ENCODE results near the gene TBC1D14. TPM values are rescaled to one million over a fixed set of nuclear protein-coding genes. Genes with fewer than 3 reads are reported as not detected.

TBC1D14 gene
- total and polyA plus RNA-seq, 9 of the 15 experiments (the other 6 are each of a cell fraction or from before 2014, with no cell fraction given), result 2.1 to 59.6 (median 44.8) TPM

- TF ChIP-seq, protein P1, sequence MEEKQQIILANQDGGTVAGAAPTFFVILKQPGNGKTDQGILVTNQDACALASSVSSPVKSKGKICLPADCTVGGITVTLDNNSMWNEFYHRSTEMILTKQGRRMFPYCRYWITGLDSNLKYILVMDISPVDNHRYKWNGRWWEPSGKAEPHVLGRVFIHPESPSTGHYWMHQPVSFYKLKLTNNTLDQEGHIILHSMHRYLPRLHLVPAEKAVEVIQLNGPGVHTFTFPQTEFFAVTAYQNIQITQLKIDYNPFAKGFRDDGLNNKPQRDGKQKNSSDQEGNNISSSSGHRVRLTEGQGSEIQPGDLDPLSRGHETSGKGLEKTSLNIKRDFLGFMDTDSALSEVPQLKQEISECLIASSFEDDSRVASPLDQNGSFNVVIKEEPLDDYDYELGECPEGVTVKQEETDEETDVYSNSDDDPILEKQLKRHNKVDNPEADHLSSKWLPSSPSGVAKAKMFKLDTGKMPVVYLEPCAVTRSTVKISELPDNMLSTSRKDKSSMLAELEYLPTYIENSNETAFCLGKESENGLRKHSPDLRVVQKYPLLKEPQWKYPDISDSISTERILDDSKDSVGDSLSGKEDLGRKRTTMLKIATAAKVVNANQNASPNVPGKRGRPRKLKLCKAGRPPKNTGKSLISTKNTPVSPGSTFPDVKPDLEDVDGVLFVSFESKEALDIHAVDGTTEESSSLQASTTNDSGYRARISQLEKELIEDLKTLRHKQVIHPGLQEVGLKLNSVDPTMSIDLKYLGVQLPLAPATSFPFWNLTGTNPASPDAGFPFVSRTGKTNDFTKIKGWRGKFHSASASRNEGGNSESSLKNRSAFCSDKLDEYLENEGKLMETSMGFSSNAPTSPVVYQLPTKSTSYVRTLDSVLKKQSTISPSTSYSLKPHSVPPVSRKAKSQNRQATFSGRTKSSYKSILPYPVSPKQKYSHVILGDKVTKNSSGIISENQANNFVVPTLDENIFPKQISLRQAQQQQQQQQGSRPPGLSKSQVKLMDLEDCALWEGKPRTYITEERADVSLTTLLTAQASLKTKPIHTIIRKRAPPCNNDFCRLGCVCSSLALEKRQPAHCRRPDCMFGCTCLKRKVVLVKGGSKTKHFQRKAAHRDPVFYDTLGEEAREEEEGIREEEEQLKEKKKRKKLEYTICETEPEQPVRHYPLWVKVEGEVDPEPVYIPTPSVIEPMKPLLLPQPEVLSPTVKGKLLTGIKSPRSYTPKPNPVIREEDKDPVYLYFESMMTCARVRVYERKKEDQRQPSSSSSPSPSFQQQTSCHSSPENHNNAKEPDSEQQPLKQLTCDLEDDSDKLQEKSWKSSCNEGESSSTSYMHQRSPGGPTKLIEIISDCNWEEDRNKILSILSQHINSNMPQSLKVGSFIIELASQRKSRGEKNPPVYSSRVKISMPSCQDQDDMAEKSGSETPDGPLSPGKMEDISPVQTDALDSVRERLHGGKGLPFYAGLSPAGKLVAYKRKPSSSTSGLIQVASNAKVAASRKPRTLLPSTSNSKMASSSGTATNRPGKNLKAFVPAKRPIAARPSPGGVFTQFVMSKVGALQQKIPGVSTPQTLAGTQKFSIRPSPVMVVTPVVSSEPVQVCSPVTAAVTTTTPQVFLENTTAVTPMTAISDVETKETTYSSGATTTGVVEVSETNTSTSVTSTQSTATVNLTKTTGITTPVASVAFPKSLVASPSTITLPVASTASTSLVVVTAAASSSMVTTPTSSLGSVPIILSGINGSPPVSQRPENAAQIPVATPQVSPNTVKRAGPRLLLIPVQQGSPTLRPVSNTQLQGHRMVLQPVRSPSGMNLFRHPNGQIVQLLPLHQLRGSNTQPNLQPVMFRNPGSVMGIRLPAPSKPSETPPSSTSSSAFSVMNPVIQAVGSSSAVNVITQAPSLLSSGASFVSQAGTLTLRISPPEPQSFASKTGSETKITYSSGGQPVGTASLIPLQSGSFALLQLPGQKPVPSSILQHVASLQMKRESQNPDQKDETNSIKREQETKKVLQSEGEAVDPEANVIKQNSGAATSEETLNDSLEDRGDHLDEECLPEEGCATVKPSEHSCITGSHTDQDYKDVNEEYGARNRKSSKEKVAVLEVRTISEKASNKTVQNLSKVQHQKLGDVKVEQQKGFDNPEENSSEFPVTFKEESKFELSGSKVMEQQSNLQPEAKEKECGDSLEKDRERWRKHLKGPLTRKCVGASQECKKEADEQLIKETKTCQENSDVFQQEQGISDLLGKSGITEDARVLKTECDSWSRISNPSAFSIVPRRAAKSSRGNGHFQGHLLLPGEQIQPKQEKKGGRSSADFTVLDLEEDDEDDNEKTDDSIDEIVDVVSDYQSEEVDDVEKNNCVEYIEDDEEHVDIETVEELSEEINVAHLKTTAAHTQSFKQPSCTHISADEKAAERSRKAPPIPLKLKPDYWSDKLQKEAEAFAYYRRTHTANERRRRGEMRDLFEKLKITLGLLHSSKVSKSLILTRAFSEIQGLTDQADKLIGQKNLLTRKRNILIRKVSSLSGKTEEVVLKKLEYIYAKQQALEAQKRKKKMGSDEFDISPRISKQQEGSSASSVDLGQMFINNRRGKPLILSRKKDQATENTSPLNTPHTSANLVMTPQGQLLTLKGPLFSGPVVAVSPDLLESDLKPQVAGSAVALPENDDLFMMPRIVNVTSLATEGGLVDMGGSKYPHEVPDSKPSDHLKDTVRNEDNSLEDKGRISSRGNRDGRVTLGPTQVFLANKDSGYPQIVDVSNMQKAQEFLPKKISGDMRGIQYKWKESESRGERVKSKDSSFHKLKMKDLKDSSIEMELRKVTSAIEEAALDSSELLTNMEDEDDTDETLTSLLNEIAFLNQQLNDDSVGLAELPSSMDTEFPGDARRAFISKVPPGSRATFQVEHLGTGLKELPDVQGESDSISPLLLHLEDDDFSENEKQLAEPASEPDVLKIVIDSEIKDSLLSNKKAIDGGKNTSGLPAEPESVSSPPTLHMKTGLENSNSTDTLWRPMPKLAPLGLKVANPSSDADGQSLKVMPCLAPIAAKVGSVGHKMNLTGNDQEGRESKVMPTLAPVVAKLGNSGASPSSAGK (IDR thresholded peaks at IDR 0.05), result no peak
- TF ChIP-seq ZNF583 (CRISPR knock-in tag; IDR thresholded peaks at IDR 0.05), result no peak
- no peak for TF ChIP-seq SLC30A9 (CRISPR knock-in tag; IDR thresholded peaks at IDR 0.05)
- TF ChIP-seq, protein P2, sequence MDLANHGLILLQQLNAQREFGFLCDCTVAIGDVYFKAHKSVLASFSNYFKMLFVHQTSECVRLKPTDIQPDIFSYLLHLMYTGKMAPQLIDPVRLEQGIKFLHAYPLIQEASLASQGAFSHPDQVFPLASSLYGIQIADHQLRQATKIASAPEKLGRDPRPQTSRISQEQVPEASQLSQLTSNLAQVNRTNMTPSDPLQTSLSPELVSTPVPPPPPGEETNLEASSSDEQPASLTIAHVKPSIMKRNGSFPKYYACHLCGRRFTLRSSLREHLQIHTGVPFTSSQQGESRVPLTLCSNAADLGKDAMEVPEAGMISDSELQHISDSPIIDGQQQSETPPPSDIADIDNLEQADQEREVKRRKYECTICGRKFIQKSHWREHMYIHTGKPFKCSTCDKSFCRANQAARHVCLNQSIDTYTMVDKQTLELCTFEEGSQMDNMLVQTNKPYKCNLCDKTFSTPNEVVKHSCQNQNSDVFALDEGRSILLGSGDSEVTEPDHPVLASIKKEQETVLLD (IDR thresholded peaks at IDR 0.05), result peak; percentile 58; the same call in 1 of the 2 replicates
- peak; percentile 95 for TF ChIP-seq ZNF766 (CRISPR knock-in tag; conservative IDR thresholded peaks at IDR 0.05)
- no peak for TF ChIP-seq HOXB6 (CRISPR knock-in tag; IDR thresholded peaks at IDR 0.05; ENCODE audit: borderline replicate concordance)
- no peak for TF ChIP-seq FOXP1 (CRISPR knock-in tag; IDR thresholded peaks at IDR 0.05)
- TF ChIP-seq, protein P3, sequence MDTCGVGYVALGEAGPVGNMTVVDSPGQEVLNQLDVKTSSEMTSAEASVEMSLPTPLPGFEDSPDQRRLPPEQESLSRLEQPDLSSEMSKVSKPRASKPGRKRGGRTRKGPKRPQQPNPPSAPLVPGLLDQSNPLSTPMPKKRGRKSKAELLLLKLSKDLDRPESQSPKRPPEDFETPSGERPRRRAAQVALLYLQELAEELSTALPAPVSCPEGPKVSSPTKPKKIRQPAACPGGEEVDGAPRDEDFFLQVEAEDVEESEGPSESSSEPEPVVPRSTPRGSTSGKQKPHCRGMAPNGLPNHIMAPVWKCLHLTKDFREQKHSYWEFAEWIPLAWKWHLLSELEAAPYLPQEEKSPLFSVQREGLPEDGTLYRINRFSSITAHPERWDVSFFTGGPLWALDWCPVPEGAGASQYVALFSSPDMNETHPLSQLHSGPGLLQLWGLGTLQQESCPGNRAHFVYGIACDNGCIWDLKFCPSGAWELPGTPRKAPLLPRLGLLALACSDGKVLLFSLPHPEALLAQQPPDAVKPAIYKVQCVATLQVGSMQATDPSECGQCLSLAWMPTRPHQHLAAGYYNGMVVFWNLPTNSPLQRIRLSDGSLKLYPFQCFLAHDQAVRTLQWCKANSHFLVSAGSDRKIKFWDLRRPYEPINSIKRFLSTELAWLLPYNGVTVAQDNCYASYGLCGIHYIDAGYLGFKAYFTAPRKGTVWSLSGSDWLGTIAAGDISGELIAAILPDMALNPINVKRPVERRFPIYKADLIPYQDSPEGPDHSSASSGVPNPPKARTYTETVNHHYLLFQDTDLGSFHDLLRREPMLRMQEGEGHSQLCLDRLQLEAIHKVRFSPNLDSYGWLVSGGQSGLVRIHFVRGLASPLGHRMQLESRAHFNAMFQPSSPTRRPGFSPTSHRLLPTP (IDR thresholded peaks at IDR 0.05; ENCODE audit: borderline replicate concordance, extremely low read depth, insufficient read length), result no peak
- TF ChIP-seq, protein P4, sequence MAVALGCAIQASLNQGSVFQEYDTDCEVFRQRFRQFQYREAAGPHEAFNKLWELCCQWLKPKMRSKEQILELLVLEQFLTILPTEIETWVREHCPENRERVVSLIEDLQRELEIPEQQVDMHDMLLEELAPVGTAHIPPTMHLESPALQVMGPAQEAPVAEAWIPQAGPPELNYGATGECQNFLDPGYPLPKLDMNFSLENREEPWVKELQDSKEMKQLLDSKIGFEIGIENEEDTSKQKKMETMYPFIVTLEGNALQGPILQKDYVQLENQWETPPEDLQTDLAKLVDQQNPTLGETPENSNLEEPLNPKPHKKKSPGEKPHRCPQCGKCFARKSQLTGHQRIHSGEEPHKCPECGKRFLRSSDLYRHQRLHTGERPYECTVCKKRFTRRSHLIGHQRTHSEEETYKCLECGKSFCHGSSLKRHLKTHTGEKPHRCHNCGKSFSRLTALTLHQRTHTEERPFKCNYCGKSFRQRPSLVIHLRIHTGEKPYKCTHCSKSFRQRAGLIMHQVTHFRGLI (CRISPR knock-in tag; IDR thresholded peaks at IDR 0.05), result no peak
Observed at GRCh38 chr4:6892190-6892908, 17.3 kb upstream of the TBC1D14 start (continued).

Data from K562 (cell line).